Vagina (tissue), 2 donors: ENCODE measurements around the gene SLC25A34. TPM values are rescaled to one million over a fixed set of nuclear protein-coding genes. Genes with fewer than 3 reads are reported as not detected.

Experiments used
- DNase-seq, 2 donors: peaks; one replicate each; pipeline ENCODE4 v3.0.0-alpha.2; 2017; ENCODE audit errors: extremely low spot score in 2 of 2
- H3K27ac ChIP-seq: fragments of 200-600 bp; sonication (generic); one replicate; pipeline ENCODE4 v1.5.1; 2019
- H3K27me3 ChIP-seq: fragments of 200-600 bp; sonication (generic); one replicate; pipeline ENCODE4 v1.5.1; 2019
- H3K36me3 ChIP-seq, 2 donors: fragments of 200-600 bp; sonication (generic); one replicate each; pipeline ENCODE4 v1.5.1; 2017 to 2019
- H3K4me1 ChIP-seq: fragments of 200-600 bp; sonication (generic); one replicate; pipeline ENCODE4 v1.5.1; 2019
- H3K4me3 ChIP-seq, 2 donors: fragments of 200-600 bp; sonication (generic); 1 replicate in 1 of 2; 2 replicates in 1 of 2; pipeline ENCODE4 v1.5.1; 2016 to 2019
- H3K9me3 ChIP-seq: fragments of 200-600 bp; sonication (generic); one replicate; pipeline ENCODE4 v1.5.1; 2019
- POLR2A ChIP-seq, 2 donors: fragments of 450-650 bp; IDR thresholded peaks; one replicate each; pipeline ENCODE4 v1.6.1; 2017; ENCODE audit warnings: antibody characterized with exemption in 2 of 2, mild to moderate bottlenecking in 2 of 2, moderate library complexity in 2 of 2
- POLR2AphosphoS5 ChIP-seq, 2 donors: sonication (generic); formaldehyde crosslinking; IDR thresholded peaks; one replicate each; pipeline ENCODE4 v1.9.0; 2017; ENCODE audit warnings: antibody characterized with exemption in 2 of 2, mild to moderate bottlenecking in 2 of 2, low read depth in 1 of 2; ENCODE audit not compliant: insufficient read depth in 1 of 2
- intact Hi-C: fragments of 100-400 bp; cut with DNase I; formaldehyde crosslinking; loops from one replicate; pipeline ENCODE4 v1.15.1; 2023
- total RNA-seq: library from RNA; depleted of rRNA; stranded (reverse); fragments of >200 nt; gene quantifications from one replicate; pipeline ENCODE4 v1.2.3, GENCODE V29; 2016
- TF ChIP-seq, protein P1 (sequence below), 3 experiments: fragments of 450-650 bp in 2 of 3; fragments of 200-600 bp in 1 of 3; sonication (generic) in 1 of 3; IDR thresholded peaks; one replicate each; pipeline ENCODE4 v1.5.1; 2017 to 2019; ENCODE audit warnings: antibody characterized with exemption in 3 of 3, mild to moderate bottlenecking in 2 of 3, moderate library complexity in 2 of 3

Gene SLC25A34
- total RNA-seq, 1 donor from 2014 or later, result 3.2 TPM

DNA sequence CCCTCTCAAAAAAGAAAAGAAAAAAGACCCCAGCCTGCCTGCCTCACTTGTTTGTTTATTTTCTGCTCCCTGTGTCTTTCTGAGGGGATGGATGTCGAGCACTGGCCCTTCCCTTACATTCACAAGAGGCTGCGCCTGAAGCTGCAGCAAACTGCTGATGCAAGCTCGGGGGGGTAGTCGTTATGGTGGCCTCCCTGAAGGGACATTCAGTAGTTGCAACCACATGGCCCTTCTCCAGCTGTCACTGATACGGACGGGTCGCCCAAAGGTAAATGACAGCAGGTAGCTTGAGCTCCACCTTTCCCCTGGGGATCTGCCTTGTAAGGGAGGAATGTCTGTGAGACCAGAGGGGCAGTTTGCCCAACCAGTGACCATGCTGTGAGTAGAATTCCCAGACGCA is 34.3 kb upstream of the SLC25A34 start:
- no peaks in the 10 kb centered on the region for H3K9me3 ChIP-seq
- H3K27me3 ChIP-seq, result no peaks in the 10 kb centered on the region
- H3K27ac ChIP-seq, result peak overlapping the region; percentile 95
- H3K36me3 ChIP-seq, result no peaks in the 10 kb centered on the region
- H3K4me3 ChIP-seq, result no peak overlapping the region
- H3K4me1 ChIP-seq, result peaks cover 65% of the 10 kb centered on the region
- no peak for DNase-seq
- intact Hi-C loops, result loop anchor here (5.0 to 10.0 kb wide), 2 partner anchors 56 to 87 kb away; partner anchors contain the start of genes DDI2 and FBLIM1
- TF ChIP-seq POLR2A (IDR thresholded peaks at IDR 0.05), result no peak
- TF ChIP-seq, protein P1, sequence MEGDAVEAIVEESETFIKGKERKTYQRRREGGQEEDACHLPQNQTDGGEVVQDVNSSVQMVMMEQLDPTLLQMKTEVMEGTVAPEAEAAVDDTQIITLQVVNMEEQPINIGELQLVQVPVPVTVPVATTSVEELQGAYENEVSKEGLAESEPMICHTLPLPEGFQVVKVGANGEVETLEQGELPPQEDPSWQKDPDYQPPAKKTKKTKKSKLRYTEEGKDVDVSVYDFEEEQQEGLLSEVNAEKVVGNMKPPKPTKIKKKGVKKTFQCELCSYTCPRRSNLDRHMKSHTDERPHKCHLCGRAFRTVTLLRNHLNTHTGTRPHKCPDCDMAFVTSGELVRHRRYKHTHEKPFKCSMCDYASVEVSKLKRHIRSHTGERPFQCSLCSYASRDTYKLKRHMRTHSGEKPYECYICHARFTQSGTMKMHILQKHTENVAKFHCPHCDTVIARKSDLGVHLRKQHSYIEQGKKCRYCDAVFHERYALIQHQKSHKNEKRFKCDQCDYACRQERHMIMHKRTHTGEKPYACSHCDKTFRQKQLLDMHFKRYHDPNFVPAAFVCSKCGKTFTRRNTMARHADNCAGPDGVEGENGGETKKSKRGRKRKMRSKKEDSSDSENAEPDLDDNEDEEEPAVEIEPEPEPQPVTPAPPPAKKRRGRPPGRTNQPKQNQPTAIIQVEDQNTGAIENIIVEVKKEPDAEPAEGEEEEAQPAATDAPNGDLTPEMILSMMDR (IDR thresholded peaks at IDR 0.05), result no peak

DNA sequence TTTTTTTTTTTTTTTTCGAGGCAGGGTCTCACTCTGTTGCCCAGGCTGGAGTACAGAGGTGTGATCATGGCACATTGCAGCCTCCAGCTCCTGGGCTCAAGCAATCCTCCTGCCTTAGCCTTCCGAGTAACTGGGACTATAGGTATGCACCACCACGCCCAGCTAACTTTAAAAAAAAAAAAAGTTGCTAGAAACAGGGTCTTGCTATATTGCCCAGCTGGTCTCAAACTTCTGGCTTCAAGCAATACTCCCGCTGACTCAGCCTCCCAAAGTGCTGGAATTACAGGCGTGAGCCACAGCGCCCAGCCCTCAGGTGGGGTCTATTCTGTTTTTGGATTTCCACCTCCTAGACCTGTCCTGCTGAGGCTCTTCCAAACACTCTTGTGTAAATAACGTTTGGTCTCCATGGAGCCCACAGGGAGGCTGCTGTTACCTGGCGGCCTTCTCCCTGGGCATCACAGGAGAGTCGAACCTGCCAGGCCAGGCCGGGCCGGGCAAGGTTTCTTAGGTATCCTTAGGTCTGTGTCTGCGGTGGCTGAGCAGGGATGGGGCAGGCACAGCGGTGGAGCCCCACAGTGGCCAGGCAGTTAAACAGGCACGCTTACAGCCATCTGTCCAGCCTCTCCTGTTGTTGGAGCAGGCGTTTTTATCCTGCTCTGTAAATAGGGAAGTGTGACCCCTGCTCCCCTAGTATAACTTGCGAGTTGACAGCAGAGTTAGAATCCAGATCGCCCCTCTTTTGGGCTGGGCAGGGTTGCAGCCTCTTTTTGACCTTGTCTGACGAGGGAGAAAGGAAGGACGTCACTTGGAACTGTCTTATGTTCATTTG is 33.1 kb upstream of the SLC25A34 start:
- Histone ChIP-seq H3K36me3 (no peaks in the 10 kb centered on the region), H3K27me3 (no peaks in the 10 kb centered on the region), H3K4me1 (peaks cover 71% of the 10 kb centered on the region), H3K9me3 (no peaks in the 10 kb centered on the region), H3K4me3 (peak overlapping the region; percentile 1 to 21), H3K27ac (peak overlapping the region; percentile 95)
- TF ChIP-seq, protein P1 (IDR thresholded peaks at IDR 0.05), result no peak
- TF ChIP-seq POLR2AphosphoS5 (IDR thresholded peaks at IDR 0.05; ENCODE audit: insufficient read depth in 1 of 2, low read depth in 1 of 2) (no peak), POLR2A (IDR thresholded peaks at IDR 0.05) (no peak)
- intact Hi-C loops, result loop anchor here (5.0 to 10.0 kb wide), 2 partner anchors 54 to 88 kb away; partner anchors contain the start of genes DDI2 and FBLIM1
- DNase-seq, result no peak

DNA sequence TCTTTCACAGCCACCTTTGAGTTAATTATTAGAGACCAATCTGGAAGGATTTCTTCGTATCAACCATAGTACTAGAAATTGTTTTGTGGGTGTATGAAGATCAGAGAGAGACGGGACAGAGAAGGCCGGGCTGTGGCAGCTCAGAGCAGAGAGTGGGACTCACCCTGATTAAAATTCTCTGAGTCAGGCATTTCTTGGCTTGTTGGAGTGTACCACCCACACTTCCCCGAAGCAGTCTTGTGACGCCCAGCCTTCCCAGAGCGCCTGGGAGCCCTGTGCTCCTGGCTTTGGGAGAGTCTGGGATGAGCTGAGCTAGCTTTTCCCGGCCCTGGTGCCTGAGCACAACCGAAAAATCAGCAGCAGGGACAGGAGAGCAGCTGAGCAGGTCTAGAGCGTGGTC is 32.5 kb upstream of the SLC25A34 start:
- H3K27ac ChIP-seq, result peak overlapping the region; percentile 95
- peak overlapping the region in 1 of 2 donors; percentile 21 for H3K4me3 ChIP-seq
- H3K36me3 ChIP-seq, result no peaks in the 10 kb centered on the region
- intact Hi-C loops, result loop anchor here (5.0 to 10.0 kb wide), 2 partner anchors 54 to 89 kb away; partner anchors contain the start of genes DDI2 and FBLIM1
- H3K4me1 ChIP-seq, result peaks cover 74% of the 10 kb centered on the region
- DNase-seq, result no peak
- peak; percentile 88 to 93 for TF ChIP-seq POLR2AphosphoS5 (IDR thresholded peaks at IDR 0.05; ENCODE audit: insufficient read depth in 1 of 2, low read depth in 1 of 2)
- TF ChIP-seq, protein P1 (IDR thresholded peaks at IDR 0.05), result no peak
- peak; percentile 8 to 59 for TF ChIP-seq POLR2A (IDR thresholded peaks at IDR 0.05)
- H3K27me3 ChIP-seq, result no peaks in the 10 kb centered on the region
- H3K9me3 ChIP-seq, result no peaks in the 10 kb centered on the region

DNA sequence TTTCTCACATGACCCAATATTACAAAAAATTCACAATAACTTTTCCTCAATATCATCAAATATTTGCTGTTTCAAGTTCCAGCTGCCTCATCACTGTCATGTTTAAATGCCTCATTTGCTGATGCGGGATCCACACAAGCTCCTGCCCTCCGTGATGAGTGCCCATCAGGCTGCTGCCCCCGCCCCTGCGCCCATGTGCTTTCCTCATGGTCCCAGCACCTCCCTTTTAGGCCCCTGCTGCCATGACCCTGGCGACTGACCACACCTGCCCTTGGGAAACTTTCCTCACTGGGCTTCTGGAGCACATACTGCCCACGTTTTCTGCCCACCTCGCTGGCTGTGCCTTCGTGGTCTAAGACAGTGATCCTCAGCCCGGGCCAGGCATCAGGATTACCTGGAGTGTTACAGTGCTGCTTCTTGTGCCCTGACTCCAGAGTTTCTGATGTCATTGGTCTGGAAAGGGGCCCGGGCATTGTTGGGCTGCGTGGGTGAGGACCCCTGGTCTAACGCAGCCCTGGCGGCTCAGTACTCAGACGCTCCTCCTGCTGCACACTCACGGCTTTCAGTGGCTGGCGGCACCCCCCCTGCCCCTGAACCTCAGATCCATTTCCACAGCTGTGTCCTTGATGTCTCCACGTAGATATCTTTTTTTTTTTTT is 31.4 kb upstream of the SLC25A34 start:
- peaks cover 82% of the 10 kb centered on the region for H3K4me1 ChIP-seq
- H3K9me3 ChIP-seq, result no peaks in the 10 kb centered on the region
- intact Hi-C loops, result loop anchor here (5.0 to 10.0 kb wide), 2 partner anchors 53 to 90 kb away; partner anchors contain the start of genes DDI2 and FBLIM1
- peak overlapping the region; percentile 95 for H3K27ac ChIP-seq
- H3K36me3 ChIP-seq, result no peaks in the 10 kb centered on the region
- TF ChIP-seq POLR2AphosphoS5 (IDR thresholded peaks at IDR 0.05; ENCODE audit: insufficient read depth in 1 of 2, low read depth in 1 of 2) (no peak), POLR2A (IDR thresholded peaks at IDR 0.05) (no peak)
- TF ChIP-seq, protein P1 (IDR thresholded peaks at IDR 0.05), result no peak
- no peak overlapping the region for H3K4me3 ChIP-seq
- DNase-seq, result no peak
- no peaks in the 10 kb centered on the region for H3K27me3 ChIP-seq
